ENCODE results near the gene AMZ1.
"Not testable (repeated sequence)": the region's sequence is repeated elsewhere in the genome, so short reads cannot be mapped to it uniquely, and the experiment has no call there.

Gene AMZ1

DNA sequence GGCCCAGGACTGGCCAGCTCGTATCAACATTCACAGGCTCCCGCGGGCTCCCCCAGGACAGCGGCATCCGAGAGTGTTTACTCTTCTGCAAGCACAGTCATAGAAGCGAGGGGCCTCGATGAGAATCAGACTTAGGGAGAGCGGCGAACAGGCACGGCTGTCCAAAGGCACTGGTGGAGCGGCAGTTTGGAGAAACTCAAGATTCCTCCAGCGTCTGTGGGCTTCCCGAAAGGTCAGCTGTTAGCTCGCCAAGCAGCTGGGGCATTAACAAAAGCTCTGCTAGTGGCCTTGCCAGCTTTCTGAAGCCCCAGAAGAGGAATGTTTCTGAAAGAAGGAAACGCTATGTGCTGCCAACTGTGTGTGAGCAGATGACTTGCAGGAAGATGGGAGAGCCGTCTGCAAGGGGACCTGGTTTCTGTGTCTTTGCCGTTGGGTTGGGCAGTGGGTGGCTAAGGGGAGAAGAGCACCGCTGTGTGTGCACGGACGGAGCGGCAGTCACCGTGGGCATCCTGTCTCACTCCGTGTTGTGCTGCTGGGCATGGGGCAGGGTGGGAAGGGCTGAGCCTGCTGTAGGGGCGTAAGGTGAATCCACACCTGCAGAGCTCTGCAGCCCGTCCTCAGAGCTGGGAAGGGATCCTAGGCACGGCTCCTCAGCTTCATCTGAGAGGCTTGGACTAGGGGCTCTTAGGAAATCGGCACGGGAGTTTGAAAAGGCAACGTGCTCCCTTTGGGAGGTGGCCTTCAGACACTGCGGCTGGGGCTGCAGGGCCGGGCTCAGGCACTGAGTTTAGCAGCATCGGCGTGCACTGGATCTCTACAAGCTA lies 42.1 kb downstream of the AMZ1 start:
- DNase-seq = no peak

DNA sequence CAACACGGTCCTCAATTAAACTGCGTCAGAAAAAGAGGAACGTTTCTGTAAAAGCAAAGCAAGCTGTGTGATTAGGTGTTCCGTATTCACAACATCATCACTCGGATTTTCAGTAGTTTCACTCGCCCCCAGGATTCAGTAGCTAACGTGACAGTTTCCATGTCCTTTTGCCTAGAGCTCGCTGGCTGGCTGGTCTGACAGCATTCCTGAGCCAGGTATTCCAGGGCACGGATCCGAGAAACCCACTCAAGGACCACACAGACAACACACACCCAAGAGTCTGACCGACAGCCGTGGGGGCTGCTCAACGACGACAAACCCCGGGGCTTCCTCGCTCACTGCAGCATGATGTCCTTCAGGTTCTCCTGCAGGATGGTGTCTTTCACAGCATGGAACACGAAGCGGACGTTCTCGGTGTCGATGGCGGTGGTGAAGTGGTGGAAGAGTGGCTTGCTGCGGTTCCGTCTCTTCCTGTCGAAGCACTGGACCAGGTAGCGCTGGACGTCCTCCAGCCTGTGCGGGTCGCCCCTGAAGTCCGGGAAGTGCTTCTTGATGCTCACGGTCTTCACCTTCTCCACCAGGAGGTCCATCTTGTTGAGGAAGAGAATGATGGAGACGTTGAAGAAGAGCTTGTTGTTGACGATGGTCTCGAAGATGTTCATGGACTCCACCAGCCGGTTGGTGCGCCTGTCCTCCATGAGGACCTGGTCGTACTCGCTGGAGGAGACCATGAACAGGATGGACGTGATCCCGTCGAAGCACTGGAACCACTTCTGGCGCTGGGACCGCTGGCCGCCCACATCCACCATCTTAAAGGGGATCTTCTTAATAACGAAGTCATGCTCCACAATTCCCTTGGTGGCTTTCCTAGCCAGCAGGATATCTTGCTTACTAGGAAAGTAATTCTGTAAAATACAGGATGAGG lies 43.1 kb downstream of the AMZ1 start:
- no peak for DNase-seq

DNA sequence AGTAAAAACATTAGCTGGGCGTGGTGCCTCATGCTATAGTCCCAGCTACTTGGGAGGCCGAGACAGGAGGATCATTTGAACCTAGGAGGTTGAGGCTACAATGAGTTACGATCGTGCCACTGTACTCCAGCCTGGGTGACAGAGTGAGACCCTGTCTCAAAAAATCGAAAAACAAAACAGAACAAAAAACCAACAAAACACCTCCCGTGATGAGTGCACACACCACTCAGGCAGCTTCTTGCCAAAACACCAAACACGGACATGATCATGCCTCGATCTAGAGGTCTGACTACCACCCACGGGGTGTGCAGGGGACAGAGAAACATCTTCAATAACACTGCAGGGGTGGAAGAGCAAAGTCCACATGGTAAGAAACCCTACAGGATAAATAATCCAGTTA lies 44.4 kb downstream of the AMZ1 start:
- no peak for DNase-seq

DNA sequence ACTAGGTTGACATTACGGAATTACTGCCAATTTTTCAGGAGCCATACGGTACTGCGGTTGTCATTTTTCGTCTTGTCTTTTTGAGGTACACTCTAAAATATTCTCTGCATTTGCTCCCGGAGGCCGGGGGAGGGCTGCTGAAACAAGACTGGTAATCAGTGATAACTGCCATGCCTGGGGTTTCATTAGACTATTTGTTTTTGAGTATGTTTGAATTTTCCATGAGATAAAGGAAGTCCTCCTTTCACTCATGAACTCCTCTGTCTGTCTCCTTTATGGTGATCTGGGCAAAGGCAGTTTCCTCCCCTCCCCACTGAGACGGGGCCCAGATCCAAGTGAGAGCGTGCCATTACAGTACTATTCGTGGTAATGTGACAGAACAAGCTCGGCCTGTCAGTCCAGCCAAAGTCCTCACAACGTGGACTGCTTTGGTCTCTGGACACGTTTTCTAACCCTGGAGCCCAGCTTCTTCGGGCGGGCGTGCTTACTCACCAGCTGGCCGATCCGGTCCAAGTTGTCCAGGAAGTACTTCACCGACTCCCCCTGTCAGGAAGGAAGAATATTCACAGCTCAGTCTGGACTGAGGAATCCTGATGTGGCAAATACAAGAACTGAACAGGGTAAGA lies 45.1 kb downstream of the AMZ1 start:
- DNase-seq = no peak

DNA sequence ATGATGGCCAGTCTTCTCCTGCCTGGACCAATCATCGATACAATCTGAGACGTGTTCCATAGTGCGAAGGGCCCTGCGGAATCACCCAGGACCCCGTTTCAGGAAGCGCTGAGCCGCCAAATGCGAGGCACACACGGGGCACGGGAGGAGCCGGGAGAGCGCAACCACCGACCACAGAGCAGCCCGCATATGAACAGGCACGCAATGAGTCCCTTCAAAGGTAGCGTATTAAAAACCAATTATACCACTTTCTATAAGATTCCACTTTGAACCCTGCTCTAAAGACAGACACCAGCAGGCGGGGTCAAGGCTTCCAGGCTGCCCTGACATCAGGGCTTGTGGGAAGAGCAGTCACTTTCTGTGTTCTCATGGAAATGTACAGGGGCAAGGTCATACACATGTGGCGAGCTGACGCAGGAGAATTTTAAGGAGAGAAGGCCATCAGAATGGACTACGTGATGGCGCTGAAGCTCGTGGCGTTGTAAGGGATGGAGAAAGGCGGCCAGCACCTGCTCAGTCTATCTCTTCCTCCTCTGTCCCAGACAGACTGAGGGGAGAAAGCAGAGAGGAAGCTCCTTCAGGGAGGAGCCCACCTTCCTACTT lies 46.2 kb downstream of the AMZ1 start:
- DNase-seq = no peak

DNA sequence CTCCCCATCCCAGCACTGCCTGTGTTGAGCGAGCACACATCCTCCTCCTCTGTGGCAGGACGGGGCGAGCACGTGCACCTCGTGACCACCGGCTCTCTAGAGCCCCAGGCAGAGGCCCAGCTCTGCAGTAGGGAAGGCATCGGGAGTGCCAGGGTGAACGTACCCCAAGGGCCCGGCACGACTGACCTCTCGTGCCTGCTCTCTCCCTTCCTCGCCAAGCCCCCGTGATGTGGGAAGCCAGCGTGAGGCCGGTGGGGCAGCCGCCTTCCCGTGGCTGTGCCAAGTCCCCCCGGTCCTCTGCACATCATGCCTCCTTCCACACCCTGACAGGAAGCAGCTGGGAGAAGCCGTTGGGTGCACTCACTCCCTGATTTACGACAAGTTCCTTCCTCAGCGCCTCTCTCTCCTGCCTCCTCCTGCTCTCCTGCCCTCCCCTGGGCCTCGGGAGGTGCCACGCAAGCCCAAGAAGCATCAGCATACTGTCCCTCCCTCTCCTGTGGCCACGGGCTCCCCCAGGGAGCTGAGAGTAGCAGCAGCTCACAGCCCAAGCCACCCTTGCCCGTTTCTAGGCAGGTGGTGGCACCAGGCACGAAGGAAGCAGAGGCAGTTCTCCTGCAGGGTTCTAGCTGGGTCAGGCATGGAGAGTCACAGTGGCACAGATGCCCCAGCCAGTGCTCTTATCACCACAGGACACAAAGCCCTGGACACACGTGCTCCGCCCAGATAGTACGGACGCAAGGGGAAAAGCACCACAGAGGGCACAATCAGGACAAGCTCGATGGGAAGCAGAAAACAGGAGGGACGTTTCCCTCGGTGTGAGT lies 47.0 kb downstream of the AMZ1 start:
- DNase-seq = no peak

DNA sequence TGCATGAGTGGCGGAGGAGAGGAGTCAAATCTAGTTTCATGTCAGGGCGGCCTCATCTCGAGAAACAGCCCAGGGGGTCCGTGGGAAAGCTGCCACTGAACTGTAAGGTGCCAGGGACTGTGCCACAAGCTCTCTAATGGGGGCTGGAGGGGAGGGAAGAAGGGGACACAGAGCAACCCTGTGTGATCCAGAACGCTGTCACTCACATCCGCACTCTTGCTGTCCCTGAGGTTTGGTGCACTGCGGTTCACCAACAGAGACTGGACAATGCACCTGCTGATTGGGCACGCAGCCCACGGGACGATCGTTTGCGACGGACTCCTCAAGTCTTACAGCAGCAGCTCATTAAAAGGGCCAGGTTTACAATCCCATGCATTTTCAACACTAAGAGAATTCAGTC lies 47.7 kb downstream of the AMZ1 start:
- no peak for DNase-seq

DNA sequence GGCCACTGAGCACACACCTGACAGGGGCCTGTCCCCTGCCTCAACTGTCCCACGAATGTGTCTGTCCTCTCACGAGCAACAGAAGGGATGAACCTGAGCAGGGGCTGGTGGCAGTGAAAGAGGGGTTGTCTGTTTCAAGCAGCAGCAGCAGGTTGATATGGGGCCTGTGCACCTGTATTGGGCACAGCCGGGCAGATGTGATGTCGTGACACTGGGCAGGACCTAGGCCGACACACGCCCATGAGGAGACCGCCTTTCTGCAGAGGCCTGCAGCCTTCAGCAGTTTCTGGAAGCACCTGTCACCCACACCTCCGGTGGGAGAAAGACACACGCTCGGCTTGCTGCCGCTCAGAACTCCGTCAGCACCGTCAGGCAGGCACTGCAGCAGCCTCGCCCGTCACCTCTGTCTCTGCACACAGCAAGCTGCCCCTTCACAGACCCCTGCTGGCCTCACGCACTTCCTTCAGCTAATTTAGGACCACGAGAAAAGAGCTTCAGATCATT lies 48.5 kb downstream of the AMZ1 start:
- no peak for DNase-seq

DNA sequence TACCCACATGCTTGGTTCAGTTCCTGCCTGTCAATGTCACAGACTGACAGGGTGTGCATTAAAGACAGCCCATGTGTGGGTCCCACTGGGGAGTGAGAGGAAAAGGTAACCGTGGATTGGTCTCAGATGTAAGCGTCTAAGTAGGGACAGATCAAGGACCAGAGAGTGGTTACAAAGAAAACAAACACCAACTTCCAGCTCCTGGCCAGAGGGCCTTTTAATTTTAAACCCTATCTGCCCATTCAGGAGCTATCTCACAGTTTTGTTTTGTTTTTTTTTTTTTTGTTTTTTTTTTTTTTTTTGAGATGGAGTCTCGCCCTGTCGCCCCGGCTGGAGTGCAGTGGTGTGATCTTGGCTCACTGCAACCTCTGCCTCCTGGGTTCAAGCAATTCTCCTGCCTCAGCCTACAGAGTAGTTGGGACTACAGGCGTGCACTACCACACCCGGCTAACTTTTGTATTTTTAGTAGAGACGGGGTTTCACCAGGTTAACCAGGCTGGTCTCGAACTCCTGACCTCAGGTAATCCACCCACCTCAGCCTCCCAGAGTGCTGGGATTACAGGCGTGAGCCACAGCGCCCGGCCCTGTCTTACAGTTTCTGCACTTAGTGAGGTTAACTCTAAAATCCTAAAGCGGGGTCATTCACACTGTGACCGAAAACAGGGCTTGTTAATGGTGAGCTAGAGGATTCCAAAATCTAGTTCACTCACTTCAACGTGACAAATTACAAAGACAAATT lies 49.2 kb downstream of the AMZ1 start:
- DNase-seq = not testable (repeated sequence)

DNA sequence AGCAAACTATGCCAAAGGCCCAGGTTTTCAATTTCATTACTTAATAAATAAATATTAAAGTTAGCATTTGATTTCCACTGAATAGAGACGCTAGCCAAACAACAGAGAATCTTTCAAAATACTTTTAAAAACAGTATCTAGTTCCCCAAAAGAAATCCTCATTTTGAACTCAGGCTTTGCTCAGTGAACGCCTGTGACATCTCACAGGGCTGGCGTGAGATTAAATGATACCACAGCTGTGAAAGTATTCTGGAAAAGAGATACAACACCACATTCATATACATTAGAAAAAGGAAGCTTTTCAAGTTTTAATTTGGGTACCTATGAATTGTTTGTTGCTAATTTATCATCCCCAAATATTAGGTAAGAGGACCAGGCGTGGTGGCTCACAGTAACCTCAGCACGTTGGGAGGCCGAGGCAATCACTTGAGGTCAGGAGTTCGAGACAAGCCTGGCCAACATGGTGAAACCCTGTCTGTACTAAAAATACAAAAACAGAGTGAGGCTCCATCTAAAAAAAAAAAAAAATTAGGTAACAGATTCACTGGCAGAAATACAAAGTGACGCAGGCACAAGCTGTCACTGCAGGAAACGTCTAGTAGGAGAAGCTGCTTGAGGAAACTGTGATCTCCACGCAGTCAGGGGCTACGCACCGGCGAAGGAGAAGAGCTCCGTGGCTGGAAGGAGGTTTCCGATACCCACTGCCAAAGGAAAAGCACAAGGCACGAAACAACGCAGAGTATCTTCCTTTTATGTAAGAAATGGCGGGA lies 50.0 kb downstream of the AMZ1 start:
- DNase-seq = peak; percentile 74

DNA sequence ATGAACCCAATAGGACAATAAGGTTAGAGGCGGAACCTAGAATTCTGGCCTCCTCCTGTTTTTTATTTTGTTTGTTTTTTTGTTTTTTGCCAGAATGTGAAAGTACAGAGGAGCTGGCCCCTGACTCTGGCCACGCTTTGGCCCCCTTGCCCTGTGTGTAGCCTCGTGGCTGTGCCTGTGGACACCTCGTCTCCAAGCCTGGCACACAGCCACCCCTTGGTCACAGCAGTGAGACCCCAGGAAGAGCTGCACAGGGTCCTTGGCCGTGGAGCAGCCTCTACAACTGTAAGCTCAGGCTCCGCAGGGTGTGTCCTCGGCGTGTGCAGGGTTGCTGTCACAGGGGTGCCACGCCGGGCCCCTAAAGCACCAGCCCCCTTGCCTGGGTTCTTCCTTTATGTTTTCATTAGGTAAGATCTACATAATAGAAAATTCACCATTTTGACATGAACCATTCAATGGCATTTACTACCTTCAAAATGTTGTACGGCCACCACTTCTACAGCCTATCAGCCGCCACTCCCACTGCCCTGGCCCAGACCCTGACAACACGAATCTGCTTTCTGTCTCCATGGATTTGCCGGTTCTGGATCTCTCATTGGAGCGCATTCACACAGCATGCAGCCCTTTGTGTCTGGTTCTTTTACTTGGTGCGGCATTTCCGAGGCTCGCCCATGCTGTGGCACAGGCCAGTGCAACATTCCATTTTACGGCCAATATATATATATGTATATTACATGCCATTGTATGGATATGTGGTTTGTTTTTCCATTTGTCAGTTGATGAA lies 51.0 kb downstream of the AMZ1 start:
- DNase-seq = no peak

DNA sequence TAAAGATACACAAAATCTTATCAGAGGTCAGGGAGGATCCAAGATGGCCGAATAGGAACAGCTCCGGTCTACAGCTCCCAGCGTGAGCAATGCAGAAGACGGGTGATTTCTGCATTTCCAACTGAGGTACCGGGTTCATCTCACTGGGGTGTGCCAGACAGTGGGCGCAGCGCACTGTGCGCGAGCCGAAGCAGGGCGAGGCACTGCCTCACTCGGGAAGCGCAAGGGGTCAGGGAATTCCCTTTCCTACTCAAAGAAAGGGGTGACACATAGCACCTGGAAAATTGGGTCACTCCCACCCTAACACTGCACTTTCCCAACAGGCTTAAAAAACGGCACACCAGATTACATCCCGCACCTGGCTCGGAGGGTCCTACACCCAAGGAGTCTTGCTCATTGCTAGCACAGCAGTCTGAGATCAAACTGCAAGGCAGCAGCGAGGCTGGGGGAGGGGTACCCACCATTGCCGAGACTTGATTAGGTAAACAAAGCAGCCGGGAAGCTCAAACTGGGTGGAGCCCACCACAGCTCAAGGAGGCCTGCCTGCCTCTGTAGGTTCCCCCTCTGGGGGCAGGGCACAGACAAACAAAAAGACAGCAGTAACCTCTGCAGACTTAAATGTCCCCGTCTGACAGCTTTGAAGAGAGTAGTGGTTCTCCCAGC lies 55.7 kb downstream of the AMZ1 start:
- DNase-seq = not testable (repeated sequence)

DNA sequence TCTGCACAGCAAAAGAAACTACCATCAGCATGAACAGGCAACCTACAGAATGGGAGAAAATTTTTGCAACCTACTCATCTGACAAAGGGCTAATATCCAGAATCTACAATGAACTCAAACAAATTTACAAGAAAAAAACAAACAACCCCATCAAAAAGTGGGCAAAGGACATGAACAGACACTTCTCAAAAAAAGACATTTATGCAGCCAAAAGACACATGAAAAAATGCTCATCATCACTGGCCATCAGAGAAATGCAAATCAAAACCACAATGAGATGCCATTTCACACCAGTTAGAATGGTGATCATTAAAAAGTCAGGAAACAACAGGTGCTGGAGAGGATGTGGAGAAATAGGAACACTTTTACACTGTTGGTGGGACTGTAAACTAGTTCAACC lies 60.7 kb downstream of the AMZ1 start:
- DNase-seq = not testable (repeated sequence)

DNA sequence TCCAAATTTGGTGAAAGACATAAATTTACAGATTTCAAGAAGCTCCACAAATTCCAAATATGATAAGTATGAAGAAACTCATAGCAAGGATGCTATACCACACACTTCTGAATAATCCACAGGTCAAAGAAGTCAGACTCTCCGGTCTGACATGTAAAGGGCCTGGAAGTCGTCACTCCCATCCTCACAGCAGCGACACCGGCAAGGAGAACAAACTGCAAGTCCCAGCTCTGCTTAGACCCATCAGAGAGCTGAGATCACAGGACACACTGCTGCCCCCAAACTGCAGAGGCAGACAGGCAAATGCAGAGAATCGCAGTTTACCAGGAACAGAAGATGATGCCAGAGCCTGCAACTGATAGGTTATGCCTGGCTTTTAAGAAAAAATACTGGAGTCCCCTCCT lies 62.0 kb downstream of the AMZ1 start:
- DNase-seq = no peak

DNA sequence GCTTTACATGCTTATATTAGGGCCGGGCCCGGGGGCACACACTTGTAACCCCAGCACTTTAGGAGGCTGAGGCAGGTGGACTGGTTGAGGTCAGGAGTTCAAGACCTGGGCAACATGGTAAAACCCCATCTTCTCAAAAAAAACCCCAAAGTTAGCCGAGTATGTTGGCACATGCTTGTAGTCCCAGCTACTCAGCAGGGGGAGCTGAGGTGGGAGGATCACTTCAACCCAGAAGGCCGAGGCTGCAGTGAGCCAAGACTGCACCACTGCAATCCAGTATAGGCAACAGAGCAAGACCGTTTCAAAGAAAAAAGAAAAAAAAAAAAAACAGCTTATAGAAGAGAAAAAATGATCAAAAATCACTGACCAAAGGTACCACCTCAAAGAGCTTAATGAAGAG lies 63.1 kb downstream of the AMZ1 start:
- no peak for DNase-seq

DNA sequence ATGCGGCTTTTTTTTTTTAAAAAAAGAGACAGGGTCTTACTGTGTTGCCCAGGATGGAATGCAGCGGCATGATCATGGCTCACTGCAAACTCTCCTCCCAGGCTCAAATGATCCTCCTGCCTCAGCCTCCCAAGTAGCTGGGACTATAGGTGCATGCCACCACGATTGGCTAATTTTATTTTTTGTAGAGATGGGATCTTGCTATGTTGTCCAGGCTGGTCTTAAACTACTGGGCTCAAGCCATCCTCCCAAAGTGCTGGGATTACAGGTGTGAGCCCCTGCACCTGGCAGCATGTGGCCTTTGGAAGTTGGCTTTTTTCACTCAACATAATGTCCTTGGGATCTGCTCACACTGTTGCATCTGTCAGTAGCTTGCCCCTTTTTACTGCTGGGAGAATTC lies 65.1 kb downstream of the AMZ1 start:
- no peak for DNase-seq

DNA sequence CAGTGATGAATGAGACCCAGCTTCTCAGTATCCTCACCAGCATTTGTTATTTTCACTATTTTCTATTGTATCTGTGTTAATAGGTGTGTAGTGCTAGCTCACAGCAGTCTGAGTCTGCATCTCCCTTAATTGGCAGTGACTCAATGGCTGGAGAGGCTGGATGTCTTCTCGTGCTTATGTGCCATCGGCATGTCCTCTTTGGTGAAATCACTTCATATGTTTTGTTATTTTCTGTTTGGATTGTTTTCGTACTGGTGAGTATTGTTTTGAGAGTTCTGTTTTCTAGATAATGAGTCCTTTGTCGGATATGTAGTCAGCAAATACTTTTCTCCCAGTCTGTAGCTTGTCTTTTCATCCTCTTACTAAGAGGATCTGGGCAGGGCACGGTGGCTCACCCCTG lies 66.1 kb downstream of the AMZ1 start:
- no peak for DNase-seq

DNA sequence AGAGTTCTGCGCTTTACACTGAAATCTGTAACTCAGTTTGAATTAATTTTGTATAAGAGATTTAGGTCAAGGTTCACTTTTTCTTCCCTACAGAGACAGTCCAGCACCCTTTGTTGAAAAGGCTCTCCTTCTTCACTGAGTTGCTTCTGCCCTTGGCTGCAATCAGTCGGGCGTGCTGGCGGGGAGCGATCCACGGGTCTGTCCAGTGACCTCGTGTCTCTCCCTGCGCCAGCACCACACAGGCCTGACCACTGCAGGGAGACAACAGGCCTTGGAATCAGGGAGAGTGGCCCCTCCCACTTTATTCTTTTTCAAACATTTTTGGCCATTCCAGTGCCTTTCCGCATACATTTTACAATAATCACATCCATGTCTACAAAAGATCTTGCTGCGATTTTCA lies 66.9 kb downstream of the AMZ1 start:
- DNase-seq = no peak

DNA sequence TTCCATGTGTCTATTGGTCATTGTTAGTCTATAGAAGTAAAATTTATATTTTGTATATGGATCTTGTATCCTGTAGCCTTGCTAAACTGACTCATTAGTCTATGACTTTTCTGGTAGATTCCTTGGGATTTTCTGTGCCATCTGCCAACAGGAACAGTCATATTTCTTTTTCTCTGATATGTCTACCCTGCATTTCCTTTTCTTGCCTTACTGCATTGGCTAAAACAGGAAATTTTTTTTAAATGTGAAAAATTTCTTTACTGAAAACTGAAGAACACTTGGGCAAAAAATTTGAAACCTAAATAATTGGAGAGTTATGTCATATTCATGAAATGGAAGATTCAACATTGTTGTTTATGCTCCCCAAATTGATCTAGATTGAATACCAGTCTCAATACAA lies 67.5 kb downstream of the AMZ1 start:
- no peak for DNase-seq

All from NCI-H1694 (cell line).